NCI-H345 treated with DMSO at 0.1 percent for 48 hours (cell line): ENCODE results near the gene CCR8.
"Not testable (repeated sequence)": the region's sequence is repeated elsewhere in the genome, so short reads cannot be mapped to it uniquely, and the experiment has no call there.

Experiments
- DNase-seq: peaks from one replicate; lab custom pipeline; 2025; ENCODE audit not compliant: unreplicated experiment; lab: John Stamatoyannopoulos, UW

CCR8 gene

GRCh38 chr3:39313289-39313688 is 16.2 kb upstream of the CCR8 start:
- no peak for DNase-seq

GRCh38 chr3:39315420-39315819 is 14.1 kb upstream of the CCR8 start:
- no peak for DNase-seq

DNA sequence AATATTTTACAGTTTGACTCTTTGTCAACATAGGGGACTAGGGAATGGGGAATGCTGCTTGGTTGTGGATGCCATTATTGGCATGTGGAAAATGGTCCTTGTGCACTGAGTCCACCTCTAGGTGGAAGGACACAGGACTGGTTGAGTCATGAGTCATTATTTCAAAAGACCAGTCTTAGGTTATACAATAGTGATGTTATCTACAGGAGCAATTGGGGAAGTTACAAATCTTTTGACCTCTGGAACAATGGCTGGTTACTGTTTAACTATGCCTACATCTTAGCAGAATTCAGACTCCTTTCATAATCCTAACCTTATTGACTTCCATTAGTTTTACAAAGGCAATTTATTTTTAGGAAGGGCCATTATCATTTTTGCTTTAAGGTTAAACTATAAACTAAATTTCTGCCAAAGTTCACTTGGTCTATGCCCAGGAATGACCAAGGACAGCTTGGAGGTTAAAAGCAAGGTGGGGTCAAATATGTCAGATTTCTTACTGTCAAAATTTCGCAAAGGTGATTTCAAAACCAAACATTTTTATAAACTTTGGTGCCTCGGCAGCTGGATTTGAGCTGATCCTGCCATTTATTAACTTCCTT is 11.8 kb upstream of the CCR8 start:
- DNase-seq, result no peak

DNA sequence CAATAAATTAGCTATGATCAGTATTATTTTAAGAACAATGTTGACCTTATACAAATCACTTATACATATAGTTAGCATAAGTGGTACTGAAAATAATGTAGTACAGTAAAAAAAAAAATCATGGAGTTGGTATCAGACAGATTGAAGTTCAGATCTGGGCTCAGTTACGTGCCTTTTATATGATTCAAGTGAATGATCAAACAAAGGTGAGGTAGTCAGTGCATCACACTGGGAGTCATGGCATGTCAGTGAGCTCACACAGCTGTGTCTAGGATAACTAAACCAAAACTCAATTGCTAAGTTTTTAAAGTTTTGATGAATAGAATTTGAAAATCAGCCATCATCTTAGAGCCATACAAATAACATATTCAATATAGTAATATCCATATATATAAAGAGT is 11.2 kb upstream of the CCR8 start:
- no peak for DNase-seq

DNA sequence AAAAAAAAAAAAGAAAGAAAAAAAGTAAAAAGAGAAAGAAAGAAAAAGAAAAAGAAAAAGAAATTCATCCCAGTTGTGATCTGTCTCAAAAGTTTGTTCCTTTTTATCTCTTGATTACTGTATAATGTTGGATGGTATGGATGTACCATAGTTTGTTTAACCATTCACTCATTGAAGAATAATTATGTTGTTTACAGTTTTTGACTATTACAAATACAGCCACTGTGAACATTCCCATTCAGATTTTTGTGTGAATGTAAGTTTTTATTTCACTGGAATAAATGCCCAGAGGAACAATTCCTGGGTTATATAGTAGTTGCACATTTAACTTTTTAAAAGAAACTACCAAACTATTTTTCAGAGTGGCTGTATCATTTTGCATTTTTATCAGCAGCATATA is 10.3 kb upstream of the CCR8 start:
- DNase-seq, result no peak

DNA sequence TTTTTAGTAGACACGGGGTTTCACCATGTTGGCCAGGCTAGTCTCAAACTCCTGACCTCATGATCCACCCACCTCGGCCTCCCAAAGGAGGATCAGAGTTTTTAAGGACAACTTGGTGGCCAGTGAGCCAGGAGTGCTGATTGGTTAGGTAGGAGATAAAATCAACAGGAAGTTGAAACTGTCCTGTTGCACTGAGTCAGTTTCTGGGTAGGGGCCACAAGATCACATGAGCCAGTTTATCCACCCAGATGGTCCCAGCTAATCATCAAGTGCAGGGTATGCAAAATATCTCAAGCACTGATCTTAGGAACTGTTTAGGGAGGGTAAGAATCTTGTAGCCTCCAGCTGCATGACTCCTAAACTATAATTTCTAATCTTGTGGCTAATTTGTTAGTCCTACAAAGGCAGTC is 7.9 kb upstream of the CCR8 start:
- DNase-seq, result not testable (repeated sequence)

- not testable (repeated sequence) for DNase-seq
Measured at GRCh38 chr3:39322209-39322715, 7.2 kb upstream of the CCR8 start.

- no peak for DNase-seq
Measured at GRCh38 chr3:39322936-39323335, 6.6 kb upstream of the CCR8 start.

- DNase-seq, result no peak
Measured at GRCh38 chr3:39323494-39323893, 6.0 kb upstream of the CCR8 start.

DNA sequence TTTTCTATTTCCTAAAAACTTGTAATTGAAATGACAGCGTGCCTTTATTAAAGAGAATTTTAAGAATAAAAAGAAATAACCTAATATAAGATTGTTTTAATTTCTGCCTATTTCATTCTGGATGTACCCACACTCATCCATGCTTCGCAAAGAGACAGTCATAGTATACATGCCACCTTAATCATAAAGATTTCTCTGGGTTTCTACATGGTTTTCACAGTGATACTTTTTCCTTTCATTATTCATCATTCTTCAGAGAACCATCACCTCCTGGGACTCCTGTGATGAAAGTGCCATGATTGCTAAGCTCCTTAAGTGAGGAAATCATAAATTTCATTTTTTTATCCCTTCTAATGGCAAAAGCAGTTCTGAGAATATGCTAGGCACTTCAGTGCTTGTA is 4.3 kb upstream of the CCR8 start:
- DNase-seq, result no peak

DNA sequence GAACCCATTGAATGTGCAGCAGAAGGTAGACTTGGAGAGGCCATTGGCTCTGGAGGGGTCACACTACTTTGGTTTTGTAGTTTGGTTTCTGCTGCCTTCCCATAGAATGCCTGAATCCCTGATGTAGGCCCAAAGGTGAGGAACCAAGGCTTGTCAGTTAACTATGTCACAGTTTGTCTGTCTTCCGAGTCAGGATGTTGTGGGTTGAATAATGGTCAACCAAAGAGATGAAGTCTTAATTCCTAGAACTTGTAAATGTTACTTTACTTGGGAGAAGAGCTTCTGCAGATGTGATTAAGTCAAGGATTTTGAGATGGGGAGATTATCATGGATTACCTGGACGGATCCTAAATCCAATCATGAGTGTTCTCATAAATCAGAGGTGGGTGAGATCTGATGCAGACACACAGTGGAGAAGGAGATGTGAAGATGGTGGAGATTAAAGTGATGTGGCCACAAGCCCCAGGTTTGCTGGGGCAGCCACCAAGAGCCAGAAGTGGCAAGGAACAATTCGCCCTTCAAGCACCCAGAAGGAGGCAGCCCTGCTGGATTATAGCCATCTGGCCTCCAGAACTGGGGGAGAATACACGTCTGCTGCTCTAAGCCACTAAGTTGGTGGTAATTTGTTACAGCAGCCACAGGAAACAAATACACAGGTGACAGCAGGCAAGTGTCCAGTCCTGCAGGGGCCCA is 2.3 kb upstream of the CCR8 start:
- DNase-seq, result no peak

- DNase-seq, result no peak
Measured at GRCh38 chr3:39327746-39328349, 1.7 kb upstream of the CCR8 start.

DNA sequence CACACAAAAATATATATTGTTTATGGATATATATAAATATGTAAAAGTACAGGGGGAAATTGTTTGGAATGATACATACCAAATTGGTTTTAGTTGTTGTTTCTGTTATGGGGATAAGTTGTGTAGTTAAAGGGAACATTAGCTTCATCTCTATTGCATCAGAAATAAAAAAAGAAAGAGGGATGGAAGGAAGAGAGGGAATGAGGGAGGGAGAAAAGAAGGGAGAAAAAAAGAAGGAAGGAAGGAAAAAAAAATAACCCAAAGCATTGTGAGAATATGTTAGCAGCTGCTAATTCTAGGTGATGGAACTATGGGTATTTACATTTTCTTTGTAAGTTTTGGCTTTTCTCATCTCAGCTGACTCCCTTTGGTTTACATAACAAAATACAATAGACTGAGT is 1.3 kb downstream of the CCR8 start:
- DNase-seq, result no peak

GRCh38 chr3:39332525-39332924 is 3.0 kb downstream of the CCR8 start:
- DNase-seq, result no peak

GRCh38 chr3:39333607-39334006 is 4.1 kb downstream of the CCR8 start:
- DNase-seq, result no peak

- no peak for DNase-seq
Measured at GRCh38 chr3:39334205-39334604, 4.7 kb downstream of the CCR8 start.

DNA sequence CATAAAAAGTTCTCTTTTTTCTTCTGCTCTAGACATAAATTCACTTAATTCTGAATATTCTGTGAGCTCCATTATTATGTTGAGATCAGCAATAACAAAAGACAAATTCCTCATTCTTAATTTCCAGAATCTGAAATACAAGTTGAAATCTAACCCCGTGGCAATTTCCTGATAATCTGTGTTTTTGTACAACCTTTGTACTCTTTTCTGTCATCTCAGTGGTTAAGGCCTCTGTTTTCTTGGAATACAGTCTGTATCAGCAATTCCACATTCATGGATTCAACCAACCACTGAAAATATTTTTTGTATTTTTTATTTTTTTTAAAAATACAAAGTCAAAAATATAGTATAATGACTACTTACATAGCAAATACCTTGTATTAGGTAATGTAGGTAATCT is 8.7 kb downstream of the CCR8 start:
- no peak for DNase-seq

- DNase-seq, result no peak
Measured at GRCh38 chr3:39339086-39339485, 9.6 kb downstream of the CCR8 start.

DNA sequence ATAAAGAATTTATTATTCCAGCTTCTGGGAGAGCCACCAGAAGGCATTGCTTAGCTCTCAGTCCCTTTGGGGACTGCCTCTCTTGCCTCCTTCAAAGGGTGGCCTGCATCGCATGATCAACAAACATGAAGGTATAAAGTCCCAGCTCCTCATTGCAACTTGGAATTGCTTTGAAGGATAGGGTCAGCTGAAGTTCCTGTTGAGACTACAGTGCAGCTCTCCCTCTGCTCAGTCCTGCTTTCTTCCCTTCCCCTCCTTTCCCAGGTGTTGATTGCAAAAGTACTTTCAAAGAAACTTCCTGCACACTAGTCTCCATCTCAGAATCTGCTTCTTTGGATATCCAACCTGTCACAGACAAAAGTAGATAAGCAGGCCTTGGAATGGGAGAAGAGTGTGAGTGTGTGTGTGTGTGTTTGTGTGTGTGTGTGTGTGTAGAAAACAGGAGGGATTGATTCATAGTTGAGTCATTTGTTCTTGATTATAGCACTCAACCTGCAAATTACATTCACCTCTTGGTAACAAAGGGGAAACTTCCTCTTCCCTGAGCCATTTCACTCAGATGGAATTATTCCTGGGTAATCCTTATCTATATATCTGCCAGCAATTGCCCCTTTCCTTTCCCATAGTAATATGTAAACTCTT is 13.7 kb downstream of the CCR8 start:
- DNase-seq, result no peak

DNA sequence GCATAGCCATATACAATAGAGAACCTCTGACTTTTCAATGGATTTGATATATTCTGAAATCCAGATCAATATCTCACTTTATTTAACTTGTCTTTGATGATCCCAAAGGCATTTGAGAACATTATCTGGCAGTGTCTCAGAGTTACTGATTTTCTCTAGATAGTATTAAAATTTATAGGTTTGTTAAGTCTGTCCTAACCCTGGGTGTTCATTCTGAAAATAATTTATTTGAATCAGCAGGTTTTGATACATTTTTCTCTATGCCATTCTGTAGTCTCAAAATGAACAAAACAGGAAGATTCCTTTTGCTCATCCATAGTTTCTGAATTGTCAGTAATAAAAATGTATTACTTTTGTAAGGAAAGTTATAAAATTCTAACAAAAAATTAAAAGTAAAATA is 14.3 kb downstream of the CCR8 start:
- DNase-seq, result no peak

GRCh38 chr3:39344746-39345344 is 15.3 kb downstream of the CCR8 start:
- no peak for DNase-seq
